ENCODE measurements around the gene DPEP2NB. TPM values are rescaled to one million over a fixed set of nuclear protein-coding genes. Genes with fewer than 3 reads are reported as not detected.

The DPEP2NB gene
- total RNA-seq, 1 experiment from 2014 or later, result not detected

DNA sequence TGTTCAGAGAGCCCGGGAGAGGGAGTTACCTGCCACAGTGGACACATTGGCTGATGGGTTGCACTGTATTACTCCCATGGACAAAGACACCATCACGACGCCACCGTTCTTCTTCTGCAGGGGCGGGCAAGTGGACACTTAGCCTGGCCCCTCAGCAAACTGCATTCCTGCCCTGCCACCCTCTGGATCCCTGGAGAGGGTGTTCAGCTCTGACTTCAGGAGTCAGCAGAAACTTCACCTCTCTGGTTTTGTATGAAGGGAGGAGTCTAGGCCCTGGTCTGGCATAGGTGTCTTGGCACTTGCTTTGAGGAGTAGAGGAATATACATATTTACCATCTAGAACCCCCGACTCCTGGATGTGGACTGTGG is 25.7 kb downstream of the DPEP2NB start:
- Histone ChIP-seq H3K27me3 (ENCODE audit: insufficient read depth, low read length) (no peaks in the 10 kb centered on the region), H3K27ac (ENCODE audit: low read depth, low read length) (no peak overlapping the region), H3K4me1 (ENCODE audit: control insufficient read depth in 1 of 2, insufficient read depth in 2 of 2, low read length in 2 of 2) (peaks cover 5 to 13% of the 10 kb centered on the region in 2 experiments; a peak in 3 of 4 replicates), H3K79me2 (ENCODE audit: insufficient read depth, low read length) (no peaks in the 10 kb centered on the region), H3K9me3 (ENCODE audit: control insufficient read depth in 1 of 2, insufficient read depth in 1 of 2, low read depth in 1 of 2, low read length in 2 of 2) (no peaks in the 10 kb centered on the region), H3K9ac (ENCODE audit: low read length) (no peak overlapping the region), H3K4me3 (replicated peaks in 1 of 2; ENCODE audit: low read depth in 1 of 2, low read length in 2 of 2) (no peak overlapping the region), H3K9me2 (ENCODE audit: insufficient read depth) (no peaks in the 10 kb centered on the region), H3K36me3 (ENCODE audit: control insufficient read depth in 1 of 2, insufficient read depth in 2 of 2, low read length in 2 of 2) (no peaks in the 10 kb centered on the region), H3K4me2 (ENCODE audit: low read length) (no peak overlapping the region), H2AFZ (ENCODE audit: low read depth, low read length, poor library complexity, severe bottlenecking) (no peak overlapping the region), H4K20me1 (ENCODE audit: insufficient read depth) (no peaks in the 10 kb centered on the region)
- intact Hi-C loops (cut with micrococcal nuclease), result no loop called here
- ChIA-PET RAD21 (ENCODE audit: low non-redundant PET in 1 of 2, low total read pairs in 2 of 2, uncharacterized antibody in 2 of 2, unreplicated experiment in 2 of 2) (no interaction called here), CTCF (no interaction called here), POLR2A (no interaction called here)
- DNase-seq (ENCODE audit: low read depth, low spot score), result no peak
- no TSS peak for BruUV-seq (replicated peaks)
- no peak for TF ChIP-seq CBX3 (IDR thresholded peaks at IDR 0.05; ENCODE audit: low read depth)
- TF ChIP-seq, protein P1, sequence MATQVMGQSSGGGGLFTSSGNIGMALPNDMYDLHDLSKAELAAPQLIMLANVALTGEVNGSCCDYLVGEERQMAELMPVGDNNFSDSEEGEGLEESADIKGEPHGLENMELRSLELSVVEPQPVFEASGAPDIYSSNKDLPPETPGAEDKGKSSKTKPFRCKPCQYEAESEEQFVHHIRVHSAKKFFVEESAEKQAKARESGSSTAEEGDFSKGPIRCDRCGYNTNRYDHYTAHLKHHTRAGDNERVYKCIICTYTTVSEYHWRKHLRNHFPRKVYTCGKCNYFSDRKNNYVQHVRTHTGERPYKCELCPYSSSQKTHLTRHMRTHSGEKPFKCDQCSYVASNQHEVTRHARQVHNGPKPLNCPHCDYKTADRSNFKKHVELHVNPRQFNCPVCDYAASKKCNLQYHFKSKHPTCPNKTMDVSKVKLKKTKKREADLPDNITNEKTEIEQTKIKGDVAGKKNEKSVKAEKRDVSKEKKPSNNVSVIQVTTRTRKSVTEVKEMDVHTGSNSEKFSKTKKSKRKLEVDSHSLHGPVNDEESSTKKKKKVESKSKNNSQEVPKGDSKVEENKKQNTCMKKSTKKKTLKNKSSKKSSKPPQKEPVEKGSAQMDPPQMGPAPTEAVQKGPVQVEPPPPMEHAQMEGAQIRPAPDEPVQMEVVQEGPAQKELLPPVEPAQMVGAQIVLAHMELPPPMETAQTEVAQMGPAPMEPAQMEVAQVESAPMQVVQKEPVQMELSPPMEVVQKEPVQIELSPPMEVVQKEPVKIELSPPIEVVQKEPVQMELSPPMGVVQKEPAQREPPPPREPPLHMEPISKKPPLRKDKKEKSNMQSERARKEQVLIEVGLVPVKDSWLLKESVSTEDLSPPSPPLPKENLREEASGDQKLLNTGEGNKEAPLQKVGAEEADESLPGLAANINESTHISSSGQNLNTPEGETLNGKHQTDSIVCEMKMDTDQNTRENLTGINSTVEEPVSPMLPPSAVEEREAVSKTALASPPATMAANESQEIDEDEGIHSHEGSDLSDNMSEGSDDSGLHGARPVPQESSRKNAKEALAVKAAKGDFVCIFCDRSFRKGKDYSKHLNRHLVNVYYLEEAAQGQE (IDR thresholded peaks at IDR 0.05; ENCODE audit: low read depth), result no peak
- TF ChIP-seq FOSL1 (IDR thresholded peaks at IDR 0.05; ENCODE audit: low read depth), result no peak
- no peak for TF ChIP-seq EGR1 (IDR thresholded peaks at IDR 0.05; ENCODE audit: low read depth)
- no peak for TF ChIP-seq SRF (IDR thresholded peaks at IDR 0.05; ENCODE audit: low read depth)
- TF ChIP-seq ELF1 (IDR thresholded peaks at IDR 0.05; ENCODE audit: borderline replicate concordance, low read depth), result no peak
- TF ChIP-seq, protein P2, sequence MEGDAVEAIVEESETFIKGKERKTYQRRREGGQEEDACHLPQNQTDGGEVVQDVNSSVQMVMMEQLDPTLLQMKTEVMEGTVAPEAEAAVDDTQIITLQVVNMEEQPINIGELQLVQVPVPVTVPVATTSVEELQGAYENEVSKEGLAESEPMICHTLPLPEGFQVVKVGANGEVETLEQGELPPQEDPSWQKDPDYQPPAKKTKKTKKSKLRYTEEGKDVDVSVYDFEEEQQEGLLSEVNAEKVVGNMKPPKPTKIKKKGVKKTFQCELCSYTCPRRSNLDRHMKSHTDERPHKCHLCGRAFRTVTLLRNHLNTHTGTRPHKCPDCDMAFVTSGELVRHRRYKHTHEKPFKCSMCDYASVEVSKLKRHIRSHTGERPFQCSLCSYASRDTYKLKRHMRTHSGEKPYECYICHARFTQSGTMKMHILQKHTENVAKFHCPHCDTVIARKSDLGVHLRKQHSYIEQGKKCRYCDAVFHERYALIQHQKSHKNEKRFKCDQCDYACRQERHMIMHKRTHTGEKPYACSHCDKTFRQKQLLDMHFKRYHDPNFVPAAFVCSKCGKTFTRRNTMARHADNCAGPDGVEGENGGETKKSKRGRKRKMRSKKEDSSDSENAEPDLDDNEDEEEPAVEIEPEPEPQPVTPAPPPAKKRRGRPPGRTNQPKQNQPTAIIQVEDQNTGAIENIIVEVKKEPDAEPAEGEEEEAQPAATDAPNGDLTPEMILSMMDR (IDR thresholded peaks at IDR 0.05 in 2 of 3, conservative IDR thresholded peaks at IDR 0.05 in 1 of 3; ENCODE audit: borderline replicate concordance in 1 of 3, insufficient read depth in 1 of 3, low read depth in 2 of 3, low read length in 2 of 3), result no peak
- no peak for TF ChIP-seq TCF7L2 (IDR thresholded peaks at IDR 0.05; ENCODE audit: borderline replicate concordance, extremely low read depth, insufficient read depth, insufficient read length)
- no peak for TF ChIP-seq ZFX (IDR thresholded peaks at IDR 0.05)
- TF ChIP-seq SIN3A (IDR thresholded peaks at IDR 0.05; ENCODE audit: low read depth), result no peak
- TF ChIP-seq SP1 (IDR thresholded peaks at IDR 0.05; ENCODE audit: low read depth), result no peak
- no peak for TF ChIP-seq EZH2phosphoT487 (IDR thresholded peaks at IDR 0.05; ENCODE audit: borderline replicate concordance)
- TF ChIP-seq POLR2AphosphoS5 (IDR thresholded peaks at IDR 0.05; ENCODE audit: low read depth, low read length), result no peak
- TF ChIP-seq, protein P3, sequence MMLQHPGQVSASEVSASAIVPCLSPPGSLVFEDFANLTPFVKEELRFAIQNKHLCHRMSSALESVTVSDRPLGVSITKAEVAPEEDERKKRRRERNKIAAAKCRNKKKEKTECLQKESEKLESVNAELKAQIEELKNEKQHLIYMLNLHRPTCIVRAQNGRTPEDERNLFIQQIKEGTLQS (IDR thresholded peaks at IDR 0.05), result no peak
- TF ChIP-seq EZH2 (IDR thresholded peaks at IDR 0.05), result no peak
- TF ChIP-seq POLR2A (IDR thresholded peaks at IDR 0.05; ENCODE audit: borderline replicate concordance, extremely low read depth, insufficient read depth, insufficient read length), result no peak
- no peak for TF ChIP-seq ZNF274 (IDR thresholded peaks at IDR 0.05; ENCODE audit: low read depth, low read length)
- TF ChIP-seq, protein P4, sequence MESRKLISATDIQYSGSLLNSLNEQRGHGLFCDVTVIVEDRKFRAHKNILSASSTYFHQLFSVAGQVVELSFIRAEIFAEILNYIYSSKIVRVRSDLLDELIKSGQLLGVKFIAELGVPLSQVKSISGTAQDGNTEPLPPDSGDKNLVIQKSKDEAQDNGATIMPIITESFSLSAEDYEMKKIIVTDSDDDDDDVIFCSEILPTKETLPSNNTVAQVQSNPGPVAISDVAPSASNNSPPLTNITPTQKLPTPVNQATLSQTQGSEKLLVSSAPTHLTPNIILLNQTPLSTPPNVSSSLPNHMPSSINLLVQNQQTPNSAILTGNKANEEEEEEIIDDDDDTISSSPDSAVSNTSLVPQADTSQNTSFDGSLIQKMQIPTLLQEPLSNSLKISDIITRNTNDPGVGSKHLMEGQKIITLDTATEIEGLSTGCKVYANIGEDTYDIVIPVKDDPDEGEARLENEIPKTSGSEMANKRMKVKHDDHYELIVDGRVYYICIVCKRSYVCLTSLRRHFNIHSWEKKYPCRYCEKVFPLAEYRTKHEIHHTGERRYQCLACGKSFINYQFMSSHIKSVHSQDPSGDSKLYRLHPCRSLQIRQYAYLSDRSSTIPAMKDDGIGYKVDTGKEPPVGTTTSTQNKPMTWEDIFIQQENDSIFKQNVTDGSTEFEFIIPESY (IDR thresholded peaks at IDR 0.05; ENCODE audit: extremely low read depth, insufficient replicate concordance, low read length), result no peak
- TF ChIP-seq, protein P5, sequence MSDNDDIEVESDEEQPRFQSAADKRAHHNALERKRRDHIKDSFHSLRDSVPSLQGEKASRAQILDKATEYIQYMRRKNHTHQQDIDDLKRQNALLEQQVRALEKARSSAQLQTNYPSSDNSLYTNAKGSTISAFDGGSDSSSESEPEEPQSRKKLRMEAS (IDR thresholded peaks at IDR 0.05), result no peak
- no peak for TF ChIP-seq JUND (IDR thresholded peaks at IDR 0.05)
- no peak for ATAC-seq

Measured in HCT116 (cell line).